ENCODE results near the gene GLB1L. TPM values are rescaled to one million over a fixed set of nuclear protein-coding genes. Genes with fewer than 3 reads are reported as not detected.

The GLB1L gene
- total and polyA plus RNA-seq, 4 donors = 2.3 to 5.2 (median 2.6) TPM

DNA sequence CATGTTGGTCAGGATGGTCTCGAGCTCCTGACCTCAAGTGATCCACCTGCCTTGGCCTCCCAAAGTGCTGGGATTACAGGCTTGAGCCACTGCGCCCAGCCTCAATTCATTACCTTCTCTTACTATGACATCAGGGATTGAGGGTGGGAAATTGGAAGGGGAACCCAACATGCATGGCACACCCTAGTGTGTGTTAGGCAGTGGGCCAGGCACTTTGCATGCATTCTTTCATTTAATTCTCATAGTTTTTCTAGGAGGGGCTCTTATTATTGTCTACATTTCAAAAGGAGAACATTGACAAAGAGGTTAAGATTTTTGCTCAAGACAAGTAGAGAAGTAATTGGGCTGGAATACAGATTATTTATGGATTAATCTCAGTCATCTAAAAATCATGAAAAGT lies 23.1 kb upstream of the GLB1L start:
- Histone ChIP-seq H3K27ac (ENCODE audit: low read depth in 1 of 2, low read length in 2 of 2) (no peak overlapping the region), H3K9me3 (ENCODE audit: control insufficient read depth in 4 of 4, low read length in 3 of 4) (no peaks in the 10 kb centered on the region), H3K4me3 (ENCODE audit: low read depth in 1 of 3, low read length in 3 of 3) (no peak overlapping the region), H3K36me3 (ENCODE audit: control insufficient read depth in 4 of 4, insufficient read depth in 3 of 4, low read depth in 1 of 4, low read length in 3 of 4) (no peaks in the 10 kb centered on the region), H3K27me3 (ENCODE audit: control insufficient read depth in 4 of 4, insufficient read depth in 4 of 4, low read length in 3 of 4) (no peaks in the 10 kb centered on the region), H3K4me1 (ENCODE audit: control insufficient read depth in 4 of 4, insufficient read depth in 4 of 4, low read length in 3 of 4) (peaks cover 6 to 16% (median 12%) of the 10 kb centered on the region in 4 donors), H3K9ac (ENCODE audit: low read depth in 1 of 2, low read length in 2 of 2) (no peak overlapping the region)
- DNase-seq (ENCODE audit: low spot score) = no peak
- TF ChIP-seq MAX (IDR thresholded peaks at IDR 0.05) (no peak), GABPA (IDR thresholded peaks at IDR 0.05 in 1 of 2, conservative IDR thresholded peaks at IDR 0.05 in 1 of 2) (no peak), HNF4G (IDR thresholded peaks at IDR 0.05) (no peak), ZBTB33 (IDR thresholded peaks at IDR 0.05) (no peak), ATF3 (IDR thresholded peaks at IDR 0.05) (no peak), RAD21 (IDR thresholded peaks at IDR 0.05) (no peak), RXRA (IDR thresholded peaks at IDR 0.05) (no peak), HNF4A (conservative IDR thresholded peaks at IDR 0.05) (no peak), YY1 (IDR thresholded peaks at IDR 0.05) (no peak), TAF1 (conservative IDR thresholded peaks at IDR 0.05) (no peak), JUND (IDR thresholded peaks at IDR 0.05) (no peak), REST (IDR thresholded peaks at IDR 0.05) (no peak), CTCF (IDR thresholded peaks at IDR 0.05; ENCODE audit: low read depth, low read length, missing input control) (no peak), SP1 (IDR thresholded peaks at IDR 0.05) (no peak), NR2F2 (IDR thresholded peaks at IDR 0.05) (no peak)
- WGBS = 91% methylated on average over 2 of the region's 2 CpGs

GRCh38 chr2:219266886-219267285 lies 21.6 kb upstream of the GLB1L start:
- H3K27ac ChIP-seq (ENCODE audit: low read depth in 1 of 2, low read length in 2 of 2) = no peak overlapping the region
- H3K4me1 ChIP-seq (ENCODE audit: control insufficient read depth in 4 of 4, insufficient read depth in 4 of 4, low read length in 3 of 4) = peaks cover 6 to 16% (median 12%) of the 10 kb centered on the region in 4 donors
- H3K4me3 ChIP-seq (ENCODE audit: low read depth in 1 of 3, low read length in 3 of 3) = no peak overlapping the region
- no peak overlapping the region for H3K9ac ChIP-seq (ENCODE audit: low read depth in 1 of 2, low read length in 2 of 2)
- WGBS = 94% methylated on average over 1 of the region's 1 CpG
- DNase-seq (ENCODE audit: low spot score) = no peak
- no peaks in the 10 kb centered on the region for H3K27me3 ChIP-seq (ENCODE audit: control insufficient read depth in 4 of 4, insufficient read depth in 4 of 4, low read length in 3 of 4)
- no peaks in the 10 kb centered on the region for H3K36me3 ChIP-seq (ENCODE audit: control insufficient read depth in 4 of 4, insufficient read depth in 3 of 4, low read depth in 1 of 4, low read length in 3 of 4)
- no peaks in the 10 kb centered on the region for H3K9me3 ChIP-seq (ENCODE audit: control insufficient read depth in 4 of 4, low read length in 3 of 4)
- no peak for TF ChIP-seq NR2F2 (IDR thresholded peaks at IDR 0.05)
- TF ChIP-seq GABPA (IDR thresholded peaks at IDR 0.05 in 1 of 2, conservative IDR thresholded peaks at IDR 0.05 in 1 of 2) = no peak
- no peak for TF ChIP-seq JUND (IDR thresholded peaks at IDR 0.05)
- TF ChIP-seq ZBTB33 (IDR thresholded peaks at IDR 0.05) = no peak
- TF ChIP-seq ATF3 (IDR thresholded peaks at IDR 0.05) = no peak
- no peak for TF ChIP-seq EGR1 (IDR thresholded peaks at IDR 0.05; ENCODE audit: low read depth in 2 of 2)
- no peak for TF ChIP-seq YY1 (IDR thresholded peaks at IDR 0.05)
- no peak for TF ChIP-seq RXRA (IDR thresholded peaks at IDR 0.05)
- TF ChIP-seq HNF4G (IDR thresholded peaks at IDR 0.05) = no peak
- no peak for TF ChIP-seq TAF1 (conservative IDR thresholded peaks at IDR 0.05)
- TF ChIP-seq HNF4A (conservative IDR thresholded peaks at IDR 0.05) = no peak
- no peak for TF ChIP-seq SP1 (IDR thresholded peaks at IDR 0.05)
- TF ChIP-seq FOXA2 (IDR thresholded peaks at IDR 0.05) = no peak
- no peak for TF ChIP-seq REST (IDR thresholded peaks at IDR 0.05)
